GM12874 (cell line): ENCODE data around the gene BUD23.

Source experiments
- TF ChIP-seq, protein P1 (sequence below): IDR thresholded peaks from 2 replicates; pipeline ENCODE4 v1.5.1; 2011; ENCODE audit warnings: low read depth, mild to moderate bottlenecking, control low read depth, low read length, moderate library complexity; ENCODE audit not compliant: insufficient read depth

Gene BUD23

DNA sequence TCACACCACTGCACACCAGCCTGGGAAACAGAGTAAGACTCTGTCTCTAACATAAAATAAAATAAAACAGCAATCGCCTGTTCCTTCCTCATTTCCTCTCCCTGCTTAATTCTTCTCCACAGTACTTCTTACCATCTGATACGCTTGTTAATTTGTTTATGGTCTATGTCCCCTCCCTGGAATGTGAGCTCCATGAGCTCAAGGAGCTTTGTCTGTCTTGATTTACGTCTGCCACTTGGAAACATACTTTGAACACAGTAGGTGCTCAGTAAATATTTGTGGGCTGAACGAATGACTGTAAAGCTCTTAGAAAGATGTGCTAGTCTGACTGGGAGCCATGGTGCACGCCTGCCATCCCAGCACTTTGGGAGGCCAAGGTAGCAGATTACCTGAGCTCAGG lies 45.2 kb downstream of the BUD23 start:
- TF ChIP-seq, protein P1, sequence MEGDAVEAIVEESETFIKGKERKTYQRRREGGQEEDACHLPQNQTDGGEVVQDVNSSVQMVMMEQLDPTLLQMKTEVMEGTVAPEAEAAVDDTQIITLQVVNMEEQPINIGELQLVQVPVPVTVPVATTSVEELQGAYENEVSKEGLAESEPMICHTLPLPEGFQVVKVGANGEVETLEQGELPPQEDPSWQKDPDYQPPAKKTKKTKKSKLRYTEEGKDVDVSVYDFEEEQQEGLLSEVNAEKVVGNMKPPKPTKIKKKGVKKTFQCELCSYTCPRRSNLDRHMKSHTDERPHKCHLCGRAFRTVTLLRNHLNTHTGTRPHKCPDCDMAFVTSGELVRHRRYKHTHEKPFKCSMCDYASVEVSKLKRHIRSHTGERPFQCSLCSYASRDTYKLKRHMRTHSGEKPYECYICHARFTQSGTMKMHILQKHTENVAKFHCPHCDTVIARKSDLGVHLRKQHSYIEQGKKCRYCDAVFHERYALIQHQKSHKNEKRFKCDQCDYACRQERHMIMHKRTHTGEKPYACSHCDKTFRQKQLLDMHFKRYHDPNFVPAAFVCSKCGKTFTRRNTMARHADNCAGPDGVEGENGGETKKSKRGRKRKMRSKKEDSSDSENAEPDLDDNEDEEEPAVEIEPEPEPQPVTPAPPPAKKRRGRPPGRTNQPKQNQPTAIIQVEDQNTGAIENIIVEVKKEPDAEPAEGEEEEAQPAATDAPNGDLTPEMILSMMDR: no peak

DNA sequence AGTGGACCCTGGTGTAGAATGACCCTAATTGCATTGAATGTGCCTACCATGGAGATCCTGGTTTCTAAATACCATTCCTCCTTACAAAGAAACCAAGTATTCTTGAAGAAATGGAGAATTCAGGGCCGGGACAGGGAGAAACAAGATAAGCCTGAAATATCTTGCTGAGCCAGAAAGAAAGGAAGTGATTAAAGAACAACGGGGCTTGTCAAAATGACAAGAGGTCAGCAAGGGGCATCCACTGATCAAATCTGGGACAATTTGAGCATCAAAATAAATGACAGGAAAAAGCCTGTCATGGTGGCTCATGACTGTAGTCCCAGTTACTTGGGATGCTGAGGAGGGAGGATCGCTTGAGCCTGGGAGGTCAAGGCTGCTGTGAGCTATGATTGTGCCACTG lies 47.1 kb downstream of the BUD23 start:
- TF ChIP-seq, protein P1: no peak

DNA sequence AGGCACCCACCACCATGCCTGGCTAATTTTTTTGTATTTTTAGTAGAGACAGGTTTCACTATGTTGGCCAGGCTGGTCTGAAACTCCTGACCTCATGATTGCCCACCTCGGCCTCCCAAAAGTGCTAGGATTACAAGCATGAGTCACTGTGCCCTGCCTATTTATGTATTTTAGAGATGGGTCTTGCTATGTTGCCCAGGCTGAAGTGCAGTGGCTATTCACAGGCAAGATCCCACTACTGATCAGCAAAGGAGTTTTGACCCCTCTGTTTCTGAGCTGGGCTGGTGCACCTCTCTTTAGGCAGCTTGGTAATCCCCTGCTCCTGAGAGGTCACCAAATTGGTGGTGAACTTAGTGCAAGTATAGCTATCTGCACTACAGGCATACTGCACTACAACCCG lies 49.0 kb downstream of the BUD23 start:
- TF ChIP-seq, protein P1: no peak

DNA sequence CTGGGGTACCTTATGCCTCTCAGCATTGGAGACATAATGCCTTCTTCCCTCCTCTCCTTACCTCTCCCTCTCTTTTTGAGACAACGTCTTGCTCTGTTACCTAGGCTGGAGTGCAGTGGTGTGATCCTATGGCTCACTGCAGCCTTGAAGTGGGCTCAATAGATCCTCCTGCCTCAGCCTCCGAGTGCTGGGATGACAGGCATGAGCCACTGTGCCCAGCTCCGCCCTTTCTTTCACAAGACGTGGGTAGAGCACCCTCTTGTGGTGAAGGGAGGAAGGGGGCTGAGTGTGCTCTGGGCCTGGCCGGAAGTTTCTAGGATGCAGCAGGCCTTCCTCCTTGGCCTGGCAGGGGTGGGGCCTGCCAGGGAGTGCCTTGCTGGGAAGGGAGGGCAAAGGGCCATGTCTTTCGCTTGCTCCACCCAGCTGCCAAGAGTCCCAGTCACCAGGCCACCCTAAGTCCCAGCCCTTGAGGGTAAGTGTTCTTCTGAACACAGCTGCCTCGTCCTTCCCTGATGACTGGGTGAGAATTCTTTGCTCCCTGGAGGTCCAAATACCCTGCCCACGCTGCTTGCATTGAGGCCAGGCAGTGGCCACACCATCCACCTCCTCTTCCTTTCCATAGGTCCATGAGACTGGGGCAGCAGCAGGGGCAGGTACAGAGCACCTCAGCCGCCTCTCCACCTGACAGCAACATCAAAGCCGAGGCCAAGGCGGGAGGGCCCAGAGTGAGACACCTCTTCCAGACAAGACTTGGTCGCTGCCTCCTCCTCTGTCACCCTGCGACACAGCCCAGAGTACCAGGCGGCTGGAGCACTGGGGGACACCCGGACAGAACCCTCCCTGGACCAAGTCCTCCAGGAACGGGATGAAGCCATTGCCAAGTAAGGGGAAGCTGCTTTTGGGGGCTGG lies 51.5 kb downstream of the BUD23 start:
- TF ChIP-seq, protein P1: peak; percentile 93

DNA sequence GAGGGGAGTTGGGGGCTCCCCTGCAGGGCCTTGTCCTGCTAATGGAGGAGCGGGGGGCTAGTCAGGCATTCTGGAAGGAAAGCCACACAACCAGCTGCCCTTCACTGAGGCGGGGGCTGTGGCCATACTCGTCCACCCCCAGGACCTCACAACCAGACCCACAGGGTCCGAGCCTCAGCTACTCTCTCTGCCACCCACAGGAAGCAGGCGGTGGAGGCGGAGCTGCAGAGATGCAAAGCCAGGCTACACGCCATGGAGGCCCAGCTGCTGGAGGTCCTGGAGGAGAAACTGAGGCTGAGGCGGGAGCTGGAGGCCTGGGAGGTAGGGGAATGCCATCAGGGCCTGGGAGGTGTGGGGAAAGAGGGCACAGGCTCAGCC lies 52.1 kb downstream of the BUD23 start:
- TF ChIP-seq, protein P1: no peak

DNA sequence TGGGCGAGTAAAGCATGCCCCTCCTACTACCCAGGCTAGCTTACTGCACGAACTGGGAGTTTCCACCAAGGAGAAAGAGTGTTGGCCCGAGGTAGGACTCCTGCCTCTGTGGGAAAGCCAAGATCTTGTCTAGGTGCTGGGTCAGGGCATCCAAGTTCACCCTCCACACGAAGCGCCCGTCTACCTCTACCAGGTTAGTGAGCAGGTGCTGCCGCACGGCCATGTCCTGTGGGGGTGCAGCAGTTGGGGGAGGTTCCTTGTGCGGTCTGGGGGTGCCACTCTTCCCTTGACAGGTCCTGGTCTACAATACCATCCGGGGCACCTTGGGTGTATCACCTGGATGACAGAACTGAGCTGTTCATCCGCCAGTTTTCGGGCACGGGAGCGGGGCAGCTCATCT lies 53.5 kb downstream of the BUD23 start:
- TF ChIP-seq, protein P1: no peak

DNA sequence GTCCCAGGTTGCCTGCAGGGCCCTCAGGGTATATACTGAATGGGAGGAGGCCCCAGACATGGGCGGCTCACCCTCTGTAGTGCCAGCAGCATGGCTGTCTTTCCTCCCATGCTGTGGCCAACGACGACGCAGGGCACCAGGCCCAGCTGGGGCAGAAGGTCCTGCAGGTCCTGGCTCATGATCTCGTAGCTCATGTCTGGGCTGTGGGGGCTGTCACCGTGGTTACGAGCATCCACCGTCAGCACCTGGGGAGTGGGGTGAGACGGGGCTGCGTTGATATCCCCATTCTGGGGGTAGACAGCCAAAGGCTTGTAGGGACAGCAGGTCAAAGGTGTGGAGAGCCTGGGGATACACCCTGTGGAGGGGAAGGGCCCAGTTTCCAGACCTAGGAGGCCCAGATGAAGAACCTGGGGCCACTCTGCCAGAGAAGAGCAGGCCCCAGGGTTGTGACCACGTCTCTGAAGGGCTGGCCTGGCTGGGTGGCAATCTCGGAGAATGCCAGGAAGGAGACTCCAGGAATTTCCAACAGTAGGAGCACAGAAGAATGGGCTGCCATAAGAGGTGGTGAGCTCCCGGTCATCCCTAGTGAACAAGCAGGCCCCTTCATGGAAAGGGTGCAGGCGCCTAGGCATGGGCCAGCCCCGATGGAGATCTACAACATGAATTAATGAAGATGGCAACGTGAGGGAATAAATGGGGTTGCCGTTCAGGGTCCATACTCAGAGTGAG lies 54.3 kb downstream of the BUD23 start:
- TF ChIP-seq, protein P1: no peak
